Activated naive CD4-positive, alpha-beta T cell treated with anti-CD3 and anti-CD28 coated beads for 36 hours (primary cell): ENCODE results near the gene STK35. TPM values are rescaled to one million over a fixed set of nuclear protein-coding genes. Genes with fewer than 3 reads are reported as not detected.

Experiments
- CTCF ChIA-PET: fragments of 350-600 bp; sonication (Branson Sonifier 250); formaldehyde crosslinking; loops from one replicate; lab custom pipeline; 2021; ENCODE audit warnings: antibody characterized with exemption; lab: Charles Lee
- DNase-seq: peaks from one replicate; pipeline ENCODE4 v3.0.0-alpha.2; 2020
- H3K27ac Mint-ChIP-seq: one replicate; pipeline ENCODE4 v1.8.0; 2021; ENCODE audit warnings: mild to moderate bottlenecking, mixed read lengths
- H3K27me3 Mint-ChIP-seq: one replicate; pipeline ENCODE4 v1.8.0; 2021; ENCODE audit warnings: low read depth, mixed read lengths
- H3K36me3 Mint-ChIP-seq: one replicate; pipeline ENCODE4 v1.8.0; 2021; ENCODE audit warnings: low read depth, mixed read lengths
- H3K4me1 Mint-ChIP-seq: one replicate; pipeline ENCODE4 v1.8.0; 2021; ENCODE audit warnings: low read depth, mixed read lengths
- H3K4me3 Mint-ChIP-seq: one replicate; pipeline ENCODE4 v1.8.0; 2021; ENCODE audit warnings: mild to moderate bottlenecking, moderate library complexity, mixed read lengths
- H3K9me3 Mint-ChIP-seq: one replicate; pipeline ENCODE4 v1.8.0; 2021; ENCODE audit warnings: mixed read lengths
- intact Hi-C: fragments of 100-400 bp; cut with micrococcal nuclease; formaldehyde crosslinking; loops from one replicate; pipeline ENCODE4 v1.15.1; 2023
- total RNA-seq, 2 experiments: library from RNA; stranded (reverse); gene quantifications; one replicate each; pipeline ENCODE4 v1.2.3, GENCODE V29; 2021

Gene STK35
- total RNA-seq, 2 experiments from 2014 or later: 20.5 to 20.9 TPM

DNA sequence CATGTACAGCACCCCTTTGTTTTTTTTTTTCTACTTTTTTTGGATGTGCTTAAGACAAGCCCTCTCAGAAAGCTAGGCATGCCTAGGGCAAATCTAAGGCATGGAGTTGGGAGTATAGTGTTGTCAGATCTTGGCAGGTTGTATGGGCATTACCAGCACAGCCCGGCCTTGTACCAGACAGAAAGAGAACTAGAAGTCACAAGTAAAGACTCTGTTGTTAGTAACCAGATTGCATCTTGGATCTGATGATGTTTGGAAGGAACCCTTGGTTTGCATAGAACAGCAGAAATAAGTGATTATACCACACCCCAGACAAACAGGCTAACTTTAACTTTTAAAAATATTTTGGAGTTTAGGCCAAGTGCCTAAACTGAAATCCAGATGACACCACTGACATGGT is 25.6 kb downstream of the STK35 start:
- intact Hi-C loops: no loop called here
- CTCF ChIA-PET: no interaction called here

DNA sequence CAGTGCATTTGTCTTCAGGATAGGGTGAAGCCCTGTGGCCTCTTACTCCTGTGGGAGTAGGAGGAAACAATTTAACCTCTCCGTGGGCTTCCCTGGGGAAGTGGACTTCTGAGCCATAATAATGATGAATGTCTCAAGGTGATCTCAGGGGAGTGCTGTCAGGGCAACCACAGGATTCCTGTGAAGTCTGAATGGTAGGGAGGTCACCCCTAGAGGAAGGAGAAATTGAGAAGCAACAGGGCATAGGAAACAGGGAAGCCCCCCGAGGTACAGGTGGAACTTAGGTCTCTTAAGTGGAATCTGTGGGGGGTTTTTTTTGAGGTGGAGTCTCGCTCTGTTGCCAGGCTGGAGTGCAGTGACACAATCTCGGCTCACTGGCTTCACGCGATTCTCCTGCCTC is 26.9 kb downstream of the STK35 start:
- Mint-ChIP-seq H3K9me3 (no peaks in the 10 kb centered on the region), H3K27me3 (no peaks in the 10 kb centered on the region), H3K27ac (no peak overlapping the region), H3K4me1 (peaks cover 61% of the 10 kb centered on the region), H3K4me3 (no peak overlapping the region), H3K36me3 (peaks cover 7% of the 10 kb centered on the region)
- intact Hi-C loops: no loop called here
- no peak for DNase-seq
- CTCF ChIA-PET: no interaction called here

More for the DNA sequence above, 25.6 kb downstream of the STK35 start:
- DNase-seq: no peak
- Mint-ChIP-seq H3K9me3 (no peaks in the 10 kb centered on the region), H3K36me3 (peaks cover 10% of the 10 kb centered on the region), H3K4me1 (peaks cover 64% of the 10 kb centered on the region), H3K27ac (no peak overlapping the region), H3K4me3 (no peak overlapping the region), H3K27me3 (no peaks in the 10 kb centered on the region)

DNA sequence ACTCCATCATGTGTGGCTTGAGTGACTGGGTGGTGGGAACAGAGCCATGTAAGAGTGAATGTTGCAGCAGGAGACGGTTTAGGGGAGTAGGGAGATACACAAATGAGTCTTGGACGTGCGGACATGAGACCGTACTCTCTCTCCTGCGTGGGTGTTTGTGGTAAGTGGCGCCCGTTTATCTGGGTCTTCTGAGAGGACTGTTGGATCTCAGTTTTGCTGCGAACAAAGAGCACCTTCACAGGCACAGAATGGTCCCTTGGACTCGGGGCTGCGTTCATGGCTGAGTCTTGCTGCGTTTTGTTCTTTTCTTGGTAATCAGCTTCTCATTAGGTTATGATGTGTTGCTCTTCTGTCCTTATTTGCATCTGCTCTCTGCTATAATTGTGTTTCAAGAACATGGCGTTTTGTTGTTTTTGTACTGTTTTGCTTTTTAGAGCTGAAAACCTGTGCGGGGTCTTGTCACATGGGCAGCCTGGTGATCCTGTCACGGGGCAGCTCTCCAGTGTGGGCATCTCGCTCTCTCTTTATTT is 28.5 kb downstream of the STK35 start:
- Mint-ChIP-seq H3K27ac (no peak overlapping the region), H3K4me1 (peaks cover 56% of the 10 kb centered on the region), H3K27me3 (no peaks in the 10 kb centered on the region), H3K9me3 (no peaks in the 10 kb centered on the region), H3K36me3 (peaks cover 6% of the 10 kb centered on the region), H3K4me3 (no peak overlapping the region)
- DNase-seq: no peak
- intact Hi-C loops: no loop called here
- CTCF ChIA-PET: no interaction called here

DNA sequence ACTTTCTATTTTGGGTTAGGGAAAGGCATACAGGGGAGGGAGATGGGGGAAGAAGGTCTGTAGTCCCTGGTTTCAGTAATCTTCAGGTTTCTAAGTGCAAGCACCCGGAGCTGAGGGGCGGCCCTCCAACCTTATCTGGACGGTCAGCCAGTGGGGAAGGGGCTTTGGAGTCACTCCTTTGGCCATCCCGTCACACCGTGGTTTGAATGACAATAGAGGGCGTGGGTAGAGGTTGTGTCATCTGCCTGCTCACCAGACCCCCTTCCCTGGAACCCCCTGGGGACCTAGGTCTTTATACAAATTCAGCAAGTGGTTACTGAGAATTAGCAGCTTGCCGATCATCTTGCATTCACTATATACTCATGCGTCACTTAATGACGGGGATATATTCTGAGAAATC is 29.1 kb downstream of the STK35 start:
- no peak for DNase-seq
- Mint-ChIP-seq H3K4me3 (no peak overlapping the region), H3K36me3 (peaks cover 5% of the 10 kb centered on the region), H3K27me3 (no peaks in the 10 kb centered on the region), H3K27ac (no peak overlapping the region), H3K4me1 (peaks cover 51% of the 10 kb centered on the region), H3K9me3 (no peaks in the 10 kb centered on the region)
- CTCF ChIA-PET: no interaction called here
- intact Hi-C loops: no loop called here

DNA sequence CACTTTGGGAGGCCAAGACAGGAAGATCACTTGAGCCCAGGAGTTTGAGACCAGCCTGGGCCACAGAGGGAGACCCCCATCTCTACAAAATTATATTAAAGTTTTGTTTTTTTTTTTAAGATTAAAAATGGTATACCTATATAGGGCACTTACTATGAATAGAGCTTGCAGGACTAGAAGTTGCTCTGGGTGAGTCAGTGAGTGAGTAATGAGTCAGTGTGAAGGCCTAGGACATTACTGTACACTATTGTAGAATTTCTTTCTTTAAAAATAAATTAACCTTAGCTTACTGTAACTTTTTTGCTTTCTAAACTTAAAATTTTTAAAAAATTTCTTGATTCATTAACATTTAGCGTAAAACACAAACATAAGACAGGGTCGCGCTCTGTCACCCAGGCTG is 29.7 kb downstream of the STK35 start:
- Mint-ChIP-seq H3K36me3 (peaks cover 5% of the 10 kb centered on the region), H3K4me3 (no peak overlapping the region), H3K27me3 (no peaks in the 10 kb centered on the region), H3K4me1 (peaks cover 46% of the 10 kb centered on the region), H3K9me3 (no peaks in the 10 kb centered on the region), H3K27ac (no peak overlapping the region)
- no peak for DNase-seq
- CTCF ChIA-PET: no interaction called here
- intact Hi-C loops: no loop called here

DNA sequence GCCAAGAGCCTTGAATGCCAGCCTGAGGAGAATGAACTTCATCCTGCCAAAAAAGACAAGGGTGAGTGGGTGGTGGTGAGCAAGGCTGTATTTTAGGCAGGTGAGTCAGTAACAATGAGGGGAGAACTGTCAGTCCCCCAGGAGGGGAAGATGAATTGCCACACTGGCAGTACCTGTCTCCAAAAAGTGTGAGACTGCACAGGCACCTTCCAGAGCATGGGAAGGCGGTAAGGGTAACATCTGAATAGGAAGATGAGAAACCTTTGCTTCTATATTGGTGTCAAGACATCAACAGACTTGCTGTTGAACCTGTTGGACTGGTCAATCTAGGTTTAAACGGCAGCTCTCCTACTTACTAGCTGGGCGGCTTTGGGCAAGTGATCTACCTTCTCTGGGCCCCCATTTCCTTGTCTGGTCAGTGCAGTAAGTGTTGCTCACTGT is 30.9 kb downstream of the STK35 start:
- Mint-ChIP-seq H3K27ac (no peak overlapping the region), H3K4me1 (peaks cover 36% of the 10 kb centered on the region), H3K9me3 (no peaks in the 10 kb centered on the region), H3K27me3 (no peaks in the 10 kb centered on the region), H3K4me3 (no peak overlapping the region), H3K36me3 (peaks cover 5% of the 10 kb centered on the region)
- intact Hi-C loops: no loop called here
- CTCF ChIA-PET: no interaction called here
- no peak for DNase-seq

DNA sequence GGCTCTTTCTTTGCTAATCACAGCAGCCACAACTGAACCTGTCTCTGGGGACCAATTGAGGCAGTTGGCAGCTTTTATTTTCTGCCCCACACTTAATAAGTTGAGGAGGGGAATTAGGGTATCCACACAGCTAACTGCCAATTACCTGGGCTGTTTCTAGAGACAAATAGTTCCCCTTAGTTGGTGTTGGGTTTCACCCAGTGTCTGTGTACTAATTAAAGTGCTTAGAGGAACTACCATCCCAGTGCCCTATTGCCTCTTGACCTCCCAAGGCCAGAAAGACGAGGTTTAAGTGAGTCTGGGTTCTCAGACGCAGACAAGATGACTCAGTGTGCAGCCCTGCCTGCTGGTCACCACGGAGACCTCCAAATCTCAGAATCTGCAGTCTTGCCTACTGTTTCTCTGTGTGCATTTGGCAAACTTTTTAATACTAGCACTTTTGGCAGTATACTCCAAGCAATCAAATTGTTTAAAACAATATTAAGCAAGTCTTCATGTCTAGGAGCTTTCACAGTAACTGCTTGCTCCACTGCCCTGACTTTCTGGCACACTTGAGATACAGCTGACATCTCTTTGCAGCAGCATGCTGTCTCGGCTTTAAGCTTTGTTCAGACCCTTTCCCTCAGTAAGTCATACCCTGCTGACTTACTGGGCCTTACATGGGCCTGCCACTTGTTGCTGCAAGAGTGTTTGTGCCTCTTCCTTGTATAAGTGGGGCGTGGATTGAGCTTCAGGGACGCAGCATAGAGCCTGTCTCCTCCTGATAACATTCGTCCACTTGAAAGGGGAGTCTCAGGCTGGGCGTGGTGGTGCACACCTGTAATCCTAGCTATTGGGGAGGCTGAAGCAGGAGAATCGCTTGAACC is 31.9 kb downstream of the STK35 start:
- CTCF ChIA-PET: no interaction called here
- H3K36me3 Mint-ChIP-seq: peaks cover 4% of the 10 kb centered on the region
- DNase-seq: no peak
- no peaks in the 10 kb centered on the region for H3K9me3 Mint-ChIP-seq
- H3K4me1 Mint-ChIP-seq: peaks cover 37% of the 10 kb centered on the region
- H3K27ac Mint-ChIP-seq: no peak overlapping the region
- intact Hi-C loops: no loop called here
- H3K4me3 Mint-ChIP-seq: no peak overlapping the region
- no peaks in the 10 kb centered on the region for H3K27me3 Mint-ChIP-seq

DNA sequence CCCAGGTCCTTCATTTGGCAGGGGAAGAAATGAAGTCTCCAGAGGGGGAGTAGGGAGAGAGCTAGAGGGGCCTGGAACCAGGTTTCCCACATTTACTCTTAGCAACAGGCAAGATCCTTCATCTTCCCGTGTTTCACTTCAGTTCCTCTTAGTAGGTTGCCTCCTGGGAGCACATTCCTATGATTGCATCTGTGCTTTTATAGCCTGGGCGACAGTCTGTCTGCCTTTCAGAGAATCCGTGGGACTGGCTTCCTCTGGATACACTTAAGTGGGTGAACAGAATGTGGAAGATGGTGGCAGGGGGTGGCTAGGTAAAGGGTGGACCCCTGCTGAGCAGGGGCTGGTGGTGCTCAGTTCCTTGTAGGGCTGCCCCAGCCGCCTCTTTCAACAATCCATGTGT is 33.4 kb downstream of the STK35 start:
- Mint-ChIP-seq H3K27ac (no peak overlapping the region), H3K9me3 (no peaks in the 10 kb centered on the region), H3K4me1 (peaks cover 29% of the 10 kb centered on the region), H3K27me3 (no peaks in the 10 kb centered on the region), H3K36me3 (no peaks in the 10 kb centered on the region), H3K4me3 (no peak overlapping the region)
- CTCF ChIA-PET: interaction anchor here (0.7 kb wide), 1 partner anchor 9 kb away, joined by 3 read pairs; no protein-coding TSS in a partner anchor
- intact Hi-C loops: no loop called here
- DNase-seq: no peak

DNA sequence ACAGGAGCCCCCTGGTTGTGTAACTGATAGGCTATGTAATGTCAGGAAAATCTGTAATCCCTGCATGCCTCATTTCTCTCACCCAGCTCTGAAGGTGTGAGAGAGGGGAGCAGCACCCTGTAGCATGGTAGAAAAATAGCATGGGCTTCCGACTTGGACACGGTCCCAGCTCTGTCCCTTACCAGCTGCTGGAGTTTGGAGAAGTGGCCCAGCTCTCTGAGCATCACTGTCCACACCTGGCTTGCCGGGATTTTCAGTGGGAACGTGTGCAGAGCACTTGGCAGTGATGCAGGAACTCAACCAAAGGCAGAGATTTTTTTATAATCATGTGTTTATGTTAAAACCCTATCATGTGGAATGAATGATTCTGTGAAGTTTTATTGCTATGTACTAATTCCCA is 34.6 kb downstream of the STK35 start:
- Mint-ChIP-seq H3K4me1 (peaks cover 18% of the 10 kb centered on the region), H3K27me3 (no peaks in the 10 kb centered on the region), H3K4me3 (no peak overlapping the region), H3K9me3 (no peaks in the 10 kb centered on the region), H3K36me3 (no peaks in the 10 kb centered on the region), H3K27ac (no peak overlapping the region)
- intact Hi-C loops: no loop called here
- no peak for DNase-seq
- CTCF ChIA-PET: interaction anchor here (0.6 kb wide), 1 partner anchor 46 kb away, joined by 9 read pairs; no protein-coding TSS in a partner anchor

DNA sequence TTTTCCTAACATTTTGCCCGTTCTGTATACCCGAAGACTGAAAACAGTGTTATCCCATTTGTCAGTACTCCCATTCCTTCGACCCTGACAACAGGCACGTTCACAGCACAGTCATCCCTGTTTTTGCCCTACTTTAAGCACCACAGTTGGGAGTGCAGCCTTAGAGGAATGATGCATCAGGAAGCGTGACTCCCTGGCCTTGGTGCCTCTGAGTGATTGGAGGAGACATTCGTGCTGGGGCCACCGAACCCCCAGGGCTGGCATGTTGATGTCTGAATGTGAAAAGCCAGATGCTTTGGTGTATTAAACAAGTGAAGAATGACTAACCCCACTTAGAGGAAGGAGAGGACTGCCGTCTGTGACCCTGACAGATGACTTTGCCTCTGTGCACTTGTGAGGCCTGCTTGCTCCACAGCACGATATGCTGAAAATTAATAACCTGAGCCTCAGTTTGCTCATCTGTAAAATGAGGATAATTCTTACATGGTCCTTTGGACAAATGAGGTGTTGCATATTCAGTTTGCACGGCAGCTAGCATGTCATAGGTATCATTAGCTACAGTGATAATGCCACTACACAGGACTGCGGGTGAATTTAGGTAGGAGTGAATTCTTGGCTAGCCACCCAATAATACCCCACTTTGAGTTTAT is 36.0 kb downstream of the STK35 start:
- Mint-ChIP-seq H3K4me1 (peaks cover 11% of the 10 kb centered on the region), H3K27me3 (no peaks in the 10 kb centered on the region), H3K4me3 (no peak overlapping the region), H3K9me3 (no peaks in the 10 kb centered on the region), H3K36me3 (no peaks in the 10 kb centered on the region), H3K27ac (no peak overlapping the region)
- intact Hi-C loops: no loop called here
- CTCF ChIA-PET: no interaction called here
- no peak for DNase-seq

DNA sequence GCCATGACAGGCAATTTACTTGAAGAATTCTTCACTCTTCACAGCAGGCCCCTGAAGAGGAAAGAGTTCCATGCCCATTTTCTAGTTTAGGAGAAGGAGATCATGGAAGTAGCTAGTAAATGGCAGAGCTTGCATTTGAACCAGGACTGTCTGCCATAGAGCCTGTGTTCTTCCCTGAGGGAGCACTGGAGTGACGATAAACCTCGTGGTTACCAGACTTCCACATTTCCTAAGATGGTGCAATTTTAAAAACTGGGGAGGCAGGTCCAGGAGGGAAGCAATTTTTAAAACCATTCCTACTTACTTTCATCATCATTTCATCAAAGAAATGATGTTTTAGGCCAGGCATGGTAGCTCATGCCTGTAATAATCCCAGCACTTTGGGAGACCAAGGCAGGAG is 36.8 kb downstream of the STK35 start:
- Mint-ChIP-seq H3K4me1 (peaks cover 6% of the 10 kb centered on the region), H3K36me3 (no peaks in the 10 kb centered on the region), H3K27me3 (no peaks in the 10 kb centered on the region), H3K4me3 (no peak overlapping the region), H3K27ac (no peak overlapping the region), H3K9me3 (no peaks in the 10 kb centered on the region)
- no peak for DNase-seq
- intact Hi-C loops: no loop called here
- CTCF ChIA-PET: no interaction called here

DNA sequence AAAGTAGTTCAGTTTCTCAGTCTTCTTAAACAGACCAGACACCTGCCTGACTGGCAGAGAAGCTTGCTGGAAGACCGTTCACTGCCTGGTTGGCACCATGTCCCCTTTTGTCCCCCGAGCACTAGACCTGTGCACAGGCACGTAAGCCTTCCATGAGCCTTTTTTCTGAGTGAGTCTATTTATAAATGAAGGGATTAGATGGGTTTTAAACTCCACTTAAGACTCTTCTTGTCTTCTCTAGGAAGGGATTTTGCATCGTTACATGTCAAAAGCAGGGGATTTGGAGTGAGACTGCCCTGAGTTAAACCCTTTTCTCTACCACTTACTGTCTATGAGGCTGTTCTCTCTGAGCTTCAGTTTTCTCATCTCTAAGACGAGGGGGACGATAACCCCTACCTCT is 37.6 kb downstream of the STK35 start:
- CTCF ChIA-PET: interaction anchor here (1.3 kb wide), 1 partner anchor 33 kb away, joined by 6 read pairs; no protein-coding TSS in a partner anchor

More for the DNA sequence above, 37.6 kb downstream of the STK35 start:
- Mint-ChIP-seq H3K36me3 (no peaks in the 10 kb centered on the region), H3K9me3 (no peaks in the 10 kb centered on the region), H3K4me1 (peaks cover 6% of the 10 kb centered on the region), H3K4me3 (no peak overlapping the region), H3K27ac (no peak overlapping the region), H3K27me3 (no peaks in the 10 kb centered on the region)
- intact Hi-C loops: no loop called here
- DNase-seq: no peak
